Activated CD4-positive, alpha-beta T cell treated with anti-CD3 and anti-CD28 coated beads, Interleukin-2, amount 10 ng/mL, durations not matched to agents 7 days and 5 days (primary cell): ENCODE results near the gene LGALS3BP. TPM values are rescaled to one million over a fixed set of nuclear protein-coding genes. Genes with fewer than 3 reads are reported as not detected.

Source experiments
- CTCF ChIA-PET: fragments of 350-600 bp; sonication (Branson Sonifier 250); formaldehyde crosslinking; loops from one replicate; lab custom pipeline; 2021; ENCODE audit warnings: antibody characterized with exemption; lab: Charles Lee
- POLR2A ChIA-PET: fragments of 350-600 bp; sonication (Branson Sonifier 250); formaldehyde crosslinking; loops from one replicate; lab custom pipeline; 2021; ENCODE audit warnings: antibody characterized with exemption; lab: Charles Lee
- DNase-seq: peaks from one replicate; pipeline ENCODE4 v3.0.0-alpha.2; 2020
- H3K27ac Mint-ChIP-seq: one replicate; pipeline ENCODE4 v1.8.0; 2021; ENCODE audit warnings: mild to moderate bottlenecking, moderate library complexity, mixed read lengths
- H3K27me3 Mint-ChIP-seq: one replicate; pipeline ENCODE4 v1.8.0; 2021; ENCODE audit warnings: mixed read lengths
- H3K36me3 Mint-ChIP-seq: one replicate; pipeline ENCODE4 v1.8.0; 2021; ENCODE audit warnings: low read depth, mixed read lengths
- H3K4me1 Mint-ChIP-seq: one replicate; pipeline ENCODE4 v1.8.0; 2021; ENCODE audit warnings: mixed read lengths
- H3K4me3 Mint-ChIP-seq: one replicate; pipeline ENCODE4 v1.8.0; 2021; ENCODE audit warnings: mild to moderate bottlenecking, moderate library complexity, mixed read lengths
- H3K9me3 Mint-ChIP-seq: one replicate; pipeline ENCODE4 v1.8.0; 2021; ENCODE audit warnings: mixed read lengths
- total RNA-seq, 2 experiments: library from RNA; stranded (reverse); gene quantifications; one replicate each; pipeline ENCODE4 v1.2.3, GENCODE V29; 2021

Gene LGALS3BP
- total RNA-seq, 2 experiments from 2014 or later, result 269 to 284 TPM

DNA sequence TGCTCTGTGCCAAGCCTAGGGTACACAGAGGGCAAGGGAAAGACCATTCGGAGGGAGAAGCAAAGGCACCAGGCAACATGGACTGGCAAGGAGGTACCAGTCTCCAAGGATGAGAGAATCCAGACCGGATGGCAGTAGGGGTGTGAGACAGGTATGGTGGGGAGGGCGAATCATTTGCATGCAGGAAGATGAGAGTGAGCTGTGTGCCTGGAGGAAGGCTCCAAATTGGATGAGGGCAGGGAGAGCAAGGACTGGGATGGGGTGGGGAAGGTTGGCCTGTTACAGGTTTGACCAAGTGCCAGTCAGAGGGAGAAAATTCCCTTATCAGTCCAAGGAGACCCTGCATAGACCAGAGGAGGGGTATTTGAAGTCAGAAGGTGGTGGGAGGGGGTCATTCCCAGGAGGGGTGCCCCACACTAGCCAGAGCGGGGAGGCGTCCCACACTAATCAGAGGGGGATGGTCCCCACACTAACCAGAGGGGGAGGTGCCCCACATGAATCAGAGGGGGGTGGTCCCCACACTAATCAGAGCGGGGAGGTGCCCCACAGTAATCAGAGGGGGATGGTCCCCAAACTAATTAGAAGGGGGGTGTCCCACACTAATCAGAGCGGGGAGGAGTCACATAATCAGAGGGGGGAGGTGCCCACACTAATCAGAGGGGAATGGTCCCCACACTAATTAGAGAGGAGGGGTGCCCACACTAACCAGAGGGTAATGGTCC is 29.1 kb upstream of the LGALS3BP start:
- peaks cover 12% of the 10 kb centered on the region for H3K27me3 Mint-ChIP-seq
- peaks cover 15% of the 10 kb centered on the region for H3K36me3 Mint-ChIP-seq
- no peak for DNase-seq
- peaks cover under 1% of the 10 kb centered on the region for H3K9me3 Mint-ChIP-seq
- ChIA-PET POLR2A (interaction anchor here (0.6 kb wide), 2 partner anchors 13 to 538 kb away, joined by 3 read pairs; no protein-coding TSS in a partner anchor), CTCF (interaction anchor here (1.0 kb wide), 1 partner anchor 13 kb away, joined by 4 read pairs; no protein-coding TSS in a partner anchor)
- H3K27ac Mint-ChIP-seq, result peak overlapping the region; percentile 96
- H3K4me3 Mint-ChIP-seq, result peak overlapping the region; percentile 96
- H3K4me1 Mint-ChIP-seq, result peaks cover 54% of the 10 kb centered on the region

- DNase-seq, result peak; percentile 20
- Mint-ChIP-seq H3K27me3 (peaks cover 5% of the 10 kb centered on the region), H3K4me3 (peak overlapping the region; percentile 96), H3K4me1 (peaks cover 57% of the 10 kb centered on the region), H3K9me3 (no peaks in the 10 kb centered on the region), H3K27ac (peak overlapping the region; percentile 96), H3K36me3 (peaks cover 15% of the 10 kb centered on the region)
- POLR2A ChIA-PET, result no interaction called here
- CTCF ChIA-PET, result interaction anchor here (1.0 to 1.2 kb wide), 2 partner anchors 11 to 26 kb away, joined by 3 to 4 read pairs; no protein-coding TSS in a partner anchor
Observed at GRCh38 chr17:79007504-79008381, 28.0 kb upstream of the LGALS3BP start.

DNA sequence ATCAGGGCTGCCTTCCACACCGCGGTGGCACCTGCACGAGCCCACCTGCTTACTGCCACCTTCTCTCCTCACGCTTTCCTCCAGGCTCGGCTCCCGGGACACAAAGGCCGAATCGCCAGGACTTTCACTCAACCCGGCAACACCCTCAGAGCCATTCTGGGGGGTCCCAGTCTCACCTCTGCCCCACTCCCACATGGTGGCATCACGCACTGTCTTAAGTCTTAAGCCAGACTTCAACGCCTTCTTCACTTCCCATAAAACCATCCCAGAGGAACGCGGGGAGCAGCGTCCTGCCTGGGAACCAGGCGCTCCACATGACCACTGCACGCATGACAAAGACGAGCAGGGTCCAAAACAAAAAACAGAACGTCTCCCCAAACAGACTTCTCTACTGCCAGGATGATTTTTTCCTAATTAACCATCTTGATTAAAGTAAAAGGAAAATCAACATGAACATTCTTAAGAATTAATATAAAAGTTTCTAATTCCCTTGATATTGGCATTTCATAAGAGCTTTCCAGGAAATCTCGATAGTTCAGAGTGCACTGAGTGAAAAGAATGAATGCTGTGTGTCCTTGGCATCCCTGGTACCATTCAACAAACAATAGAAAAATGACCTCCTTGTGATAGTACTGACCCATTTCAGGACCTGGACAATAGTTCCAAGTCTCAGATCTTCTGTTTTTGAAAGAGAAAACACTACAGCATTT is 27.2 kb upstream of the LGALS3BP start:
- Mint-ChIP-seq H3K27ac (peak overlapping the region; percentile 74), H3K4me3 (peak overlapping the region; percentile 96), H3K4me1 (peaks cover 57% of the 10 kb centered on the region), H3K9me3 (no peaks in the 10 kb centered on the region), H3K36me3 (peaks cover 15% of the 10 kb centered on the region), H3K27me3 (peaks cover under 1% of the 10 kb centered on the region)
- ChIA-PET CTCF (interaction anchor here (1.0 to 1.2 kb wide), 2 partner anchors 10 to 25 kb away, joined by 3 to 4 read pairs; no protein-coding TSS in a partner anchor), POLR2A (no interaction called here)
- DNase-seq, result no peak

GRCh38 chr17:79006046-79006445 is 26.3 kb upstream of the LGALS3BP start:
- POLR2A ChIA-PET, result no interaction called here
- CTCF ChIA-PET, result no interaction called here
- H3K36me3 Mint-ChIP-seq, result peaks cover 20% of the 10 kb centered on the region
- DNase-seq, result no peak
- peaks cover 60% of the 10 kb centered on the region for H3K4me1 Mint-ChIP-seq
- H3K27ac Mint-ChIP-seq, result peak overlapping the region; percentile 67
- no peaks in the 10 kb centered on the region for H3K27me3 Mint-ChIP-seq
- no peaks in the 10 kb centered on the region for H3K9me3 Mint-ChIP-seq
- no peak overlapping the region for H3K4me3 Mint-ChIP-seq

DNA sequence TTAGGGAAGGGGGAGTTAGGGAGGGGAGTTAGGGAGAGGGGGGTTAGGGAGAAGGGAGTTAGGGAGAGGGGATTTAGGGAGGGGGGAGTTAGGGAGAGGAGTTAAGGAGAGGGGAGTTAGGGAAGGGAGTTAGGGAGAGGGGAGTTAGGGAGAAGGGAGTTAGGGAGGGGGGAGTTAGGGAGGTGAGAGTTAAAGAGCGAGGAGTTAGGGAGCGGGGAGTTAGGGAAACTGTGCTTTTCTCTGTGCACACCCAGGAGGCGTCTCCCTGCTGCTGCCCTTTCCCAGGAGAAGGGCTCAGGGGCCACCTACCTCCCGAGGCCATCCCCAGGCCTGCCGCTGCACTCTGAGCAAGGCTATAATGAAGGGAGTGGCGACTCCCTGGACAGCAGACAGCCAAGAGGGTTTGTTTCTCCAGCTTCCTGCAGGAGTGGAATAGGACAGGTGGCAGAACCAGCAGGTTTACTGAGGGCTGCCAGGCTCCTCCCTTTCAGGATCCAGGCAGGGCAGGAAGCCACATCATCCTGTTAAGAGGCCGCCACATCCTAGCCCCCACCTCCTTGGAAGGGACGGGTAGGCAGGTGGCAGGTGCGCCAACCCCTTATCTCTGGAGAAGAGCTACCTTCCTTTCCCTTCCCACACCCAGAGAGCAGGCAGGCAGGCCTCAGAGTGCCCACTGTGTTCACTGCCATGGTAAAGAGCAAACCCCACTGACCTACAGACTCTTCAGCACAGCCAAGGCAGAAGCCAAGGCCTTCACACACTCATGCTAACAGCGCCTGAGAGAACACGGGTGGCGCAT is 25.5 kb upstream of the LGALS3BP start:
- peaks cover 56% of the 10 kb centered on the region for H3K4me1 Mint-ChIP-seq
- POLR2A ChIA-PET, result no interaction called here
- CTCF ChIA-PET, result interaction anchor here (0.9 kb wide), 1 partner anchor 10 kb away, joined by 3 read pairs; no protein-coding TSS in a partner anchor

GRCh38 chr17:79003661-79004411 is 24.1 kb upstream of the LGALS3BP start:
- DNase-seq, result no peak

More for the DNA sequence above, 25.5 kb upstream of the LGALS3BP start:
- no peaks in the 10 kb centered on the region for H3K27me3 Mint-ChIP-seq
- H3K9me3 Mint-ChIP-seq, result no peaks in the 10 kb centered on the region
- peak; percentile 32 for DNase-seq
- peak overlapping the region; percentile 67 for H3K27ac Mint-ChIP-seq
- H3K4me3 Mint-ChIP-seq, result no peak overlapping the region
- peaks cover 23% of the 10 kb centered on the region for H3K36me3 Mint-ChIP-seq

DNA sequence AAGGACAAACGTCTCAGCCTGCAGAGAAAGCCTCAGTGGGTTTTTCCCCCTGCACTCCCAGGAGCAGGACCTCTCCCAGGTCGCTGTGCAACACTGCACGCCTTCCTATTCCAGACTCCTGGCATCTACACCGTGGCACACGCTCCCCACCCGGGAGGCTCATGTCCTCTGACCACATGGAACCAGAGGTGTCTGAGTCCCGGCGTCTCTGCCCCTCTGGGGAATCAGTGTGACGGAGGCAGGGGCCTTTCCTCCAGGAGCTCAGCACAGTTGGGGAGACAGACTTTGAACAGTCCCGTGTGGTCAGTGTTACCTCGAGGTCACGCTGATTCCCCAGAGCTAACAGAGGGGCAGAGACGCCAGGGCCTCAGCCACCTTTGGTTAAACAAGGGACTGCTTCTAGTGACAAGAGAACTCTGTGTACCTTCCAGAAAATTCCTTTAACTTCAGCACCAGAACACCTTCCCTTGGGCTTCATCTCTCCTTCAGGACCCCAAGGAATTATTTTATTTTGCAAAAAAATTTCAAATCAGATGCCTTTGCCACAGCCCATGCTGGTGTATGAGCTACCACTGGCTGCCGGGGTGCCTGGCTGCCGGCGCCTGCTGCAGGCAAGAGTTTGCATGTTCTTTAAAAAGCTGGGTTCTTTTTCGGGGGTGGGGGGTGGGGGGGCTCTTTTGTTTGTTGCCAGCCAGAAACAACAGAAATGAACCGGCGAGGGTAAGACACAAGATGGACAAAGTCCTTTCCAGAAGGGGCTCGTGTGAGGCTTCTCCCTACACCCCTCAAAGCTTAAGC is 23.3 kb upstream of the LGALS3BP start:
- no peak overlapping the region for H3K4me3 Mint-ChIP-seq
- ChIA-PET POLR2A (no interaction called here), CTCF (no interaction called here)
- H3K9me3 Mint-ChIP-seq, result no peaks in the 10 kb centered on the region
- H3K4me1 Mint-ChIP-seq, result peaks cover 40% of the 10 kb centered on the region
- DNase-seq, result no peak
- peaks cover 25% of the 10 kb centered on the region for H3K36me3 Mint-ChIP-seq
- H3K27ac Mint-ChIP-seq, result no peak overlapping the region
- H3K27me3 Mint-ChIP-seq, result no peaks in the 10 kb centered on the region

More at GRCh38 chr17:79003661-79004411, 24.1 kb upstream of the LGALS3BP start:
- Mint-ChIP-seq H3K36me3 (peaks cover 30% of the 10 kb centered on the region), H3K27me3 (no peaks in the 10 kb centered on the region), H3K27ac (no peak overlapping the region), H3K4me1 (peaks cover 49% of the 10 kb centered on the region), H3K4me3 (no peak overlapping the region), H3K9me3 (no peaks in the 10 kb centered on the region)
- ChIA-PET CTCF (no interaction called here), POLR2A (no interaction called here)

DNA sequence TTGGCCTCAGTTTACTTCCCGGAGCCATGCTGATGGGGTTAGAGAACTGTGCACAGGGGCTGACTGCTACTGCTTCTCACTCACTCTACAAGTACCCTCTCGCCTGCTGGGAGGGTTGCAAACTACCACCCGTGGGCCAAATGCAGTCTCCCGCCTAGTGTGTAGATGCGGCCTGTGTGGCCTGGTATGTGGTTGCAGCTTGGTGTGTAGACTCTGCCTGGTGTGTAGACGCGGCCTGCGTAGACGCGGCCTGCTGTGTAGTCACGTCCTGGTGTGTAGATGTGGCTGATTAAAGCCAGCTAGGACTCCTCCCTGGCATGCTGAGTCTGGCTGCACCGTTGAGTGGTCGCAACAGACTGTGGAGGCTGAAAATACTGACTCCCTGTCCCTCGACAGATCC is 22.6 kb upstream of the LGALS3BP start:
- Mint-ChIP-seq H3K27ac (no peak overlapping the region), H3K36me3 (peaks cover 24% of the 10 kb centered on the region), H3K4me1 (peaks cover 33% of the 10 kb centered on the region), H3K9me3 (no peaks in the 10 kb centered on the region), H3K4me3 (no peak overlapping the region), H3K27me3 (no peaks in the 10 kb centered on the region)
- ChIA-PET CTCF (interaction anchor here (1.3 kb wide), 1 partner anchor 23 kb away, joined by 3 read pairs; the partner anchor contains the start of gene LGALS3BP), POLR2A (no interaction called here)
- no peak for DNase-seq

DNA sequence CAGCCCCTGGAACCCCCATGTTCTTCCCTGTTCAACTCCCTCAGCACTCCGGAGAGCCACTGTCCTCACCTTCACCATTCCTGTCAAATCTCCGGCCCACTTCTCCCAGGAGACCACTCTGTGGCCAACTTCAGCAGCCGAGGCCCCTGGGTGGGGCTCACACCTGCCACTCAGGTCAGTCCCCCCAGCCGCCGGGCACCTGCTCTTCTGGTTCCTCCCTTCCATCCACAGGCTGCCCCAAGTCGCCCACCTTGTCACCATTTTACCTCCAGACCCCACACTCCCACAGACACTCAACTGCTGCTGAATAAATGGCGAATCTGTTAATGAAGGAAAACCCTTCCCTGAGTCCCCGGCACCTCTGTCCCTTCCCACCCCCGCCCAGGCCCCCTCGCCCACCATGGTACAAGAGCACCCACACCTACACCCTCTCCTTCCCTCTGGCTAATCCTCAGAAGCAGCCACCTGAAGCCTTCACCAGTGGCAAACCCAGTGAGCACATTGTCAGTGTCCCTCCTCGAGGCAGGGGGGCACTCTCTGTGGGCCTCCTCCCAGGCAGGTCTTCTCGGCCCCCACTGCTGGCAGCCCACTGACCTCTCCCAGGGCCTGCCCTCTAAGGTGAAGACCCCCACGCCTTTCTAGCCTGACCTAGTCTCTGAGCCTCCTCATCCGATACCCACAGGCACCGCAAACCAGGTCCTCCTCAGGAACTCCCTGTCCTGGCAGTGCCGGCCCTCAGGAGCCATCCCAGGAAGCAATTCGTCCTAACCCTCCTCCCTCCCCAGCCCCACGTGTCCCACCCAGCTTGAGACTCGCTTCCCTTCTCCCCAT is 21.7 kb upstream of the LGALS3BP start:
- peaks cover 27% of the 10 kb centered on the region for H3K36me3 Mint-ChIP-seq
- CTCF ChIA-PET, result interaction anchor here (1.3 kb wide), 2 partner anchors 10 to 22 kb away, joined by 3 read pairs; partner anchors contain the start of gene LGALS3BP
- H3K9me3 Mint-ChIP-seq, result no peaks in the 10 kb centered on the region
- POLR2A ChIA-PET, result no interaction called here
- no peak for DNase-seq
- H3K4me3 Mint-ChIP-seq, result no peak overlapping the region
- H3K27ac Mint-ChIP-seq, result no peak overlapping the region
- peaks cover 24% of the 10 kb centered on the region for H3K4me1 Mint-ChIP-seq
- H3K27me3 Mint-ChIP-seq, result no peaks in the 10 kb centered on the region
